ENCODE measurements around the gene KCNMB2.

The KCNMB2 gene

DNA sequence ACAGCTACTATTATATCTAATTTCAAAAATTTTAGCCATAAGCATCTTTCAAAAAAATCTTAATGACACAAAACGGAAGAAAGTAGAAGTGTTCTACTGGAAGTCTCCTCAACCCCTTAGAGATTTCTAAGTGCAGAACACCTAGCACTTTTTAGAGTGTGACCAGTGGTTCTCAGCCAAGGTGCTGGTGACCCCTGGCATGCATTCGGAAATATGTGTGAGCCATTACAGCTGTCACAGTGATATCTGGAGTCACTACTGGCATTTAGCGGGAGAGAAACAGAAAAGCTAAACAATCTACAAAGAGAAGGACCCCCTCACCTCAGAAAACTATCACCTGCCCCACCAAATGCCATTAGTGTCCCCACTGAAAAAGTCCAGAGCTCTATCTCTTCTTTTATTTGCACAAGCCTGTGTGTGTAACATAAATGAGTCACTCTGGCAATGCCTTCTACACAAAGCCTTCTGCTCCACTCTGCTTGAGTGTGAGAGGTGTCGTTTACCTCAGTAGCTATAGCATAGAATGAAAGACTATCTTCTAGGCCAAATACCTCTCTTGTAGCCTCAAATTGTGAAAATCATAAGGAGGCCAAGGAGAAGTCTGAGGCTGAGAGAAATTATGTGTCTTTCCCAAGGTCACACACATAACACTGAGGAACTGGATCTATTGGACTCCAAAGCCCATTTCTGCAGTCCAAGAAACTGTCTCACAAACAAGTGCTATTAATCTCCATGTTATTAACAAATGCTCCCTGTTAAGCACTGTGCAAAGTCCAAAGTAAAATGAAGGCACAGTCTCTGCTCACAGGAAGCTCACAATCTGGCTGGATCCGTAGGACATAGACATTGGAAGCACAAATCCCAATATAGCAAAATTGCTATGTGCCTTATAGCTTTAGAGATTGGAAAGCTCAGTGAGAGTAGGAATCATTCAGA is 28.5 kb upstream of the KCNMB2 start:
- H3K36me3 ChIP-seq, result no peaks in the 10 kb centered on the region
- intact Hi-C loops (cut with DNase I; ENCODE audit: low total_unique reads), result no loop called here
- no peaks in the 10 kb centered on the region for H3K4me1 ChIP-seq
- TF ChIP-seq, protein P1, sequence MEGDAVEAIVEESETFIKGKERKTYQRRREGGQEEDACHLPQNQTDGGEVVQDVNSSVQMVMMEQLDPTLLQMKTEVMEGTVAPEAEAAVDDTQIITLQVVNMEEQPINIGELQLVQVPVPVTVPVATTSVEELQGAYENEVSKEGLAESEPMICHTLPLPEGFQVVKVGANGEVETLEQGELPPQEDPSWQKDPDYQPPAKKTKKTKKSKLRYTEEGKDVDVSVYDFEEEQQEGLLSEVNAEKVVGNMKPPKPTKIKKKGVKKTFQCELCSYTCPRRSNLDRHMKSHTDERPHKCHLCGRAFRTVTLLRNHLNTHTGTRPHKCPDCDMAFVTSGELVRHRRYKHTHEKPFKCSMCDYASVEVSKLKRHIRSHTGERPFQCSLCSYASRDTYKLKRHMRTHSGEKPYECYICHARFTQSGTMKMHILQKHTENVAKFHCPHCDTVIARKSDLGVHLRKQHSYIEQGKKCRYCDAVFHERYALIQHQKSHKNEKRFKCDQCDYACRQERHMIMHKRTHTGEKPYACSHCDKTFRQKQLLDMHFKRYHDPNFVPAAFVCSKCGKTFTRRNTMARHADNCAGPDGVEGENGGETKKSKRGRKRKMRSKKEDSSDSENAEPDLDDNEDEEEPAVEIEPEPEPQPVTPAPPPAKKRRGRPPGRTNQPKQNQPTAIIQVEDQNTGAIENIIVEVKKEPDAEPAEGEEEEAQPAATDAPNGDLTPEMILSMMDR (IDR thresholded peaks at IDR 0.05), result no peak
- no peak for DNase-seq
- no peak overlapping the region for H3K4me3 ChIP-seq
- H3K9me3 ChIP-seq, result no peaks in the 10 kb centered on the region
- H3K27me3 ChIP-seq, result no peaks in the 10 kb centered on the region
- H3K27ac ChIP-seq, result no peak overlapping the region

DNA sequence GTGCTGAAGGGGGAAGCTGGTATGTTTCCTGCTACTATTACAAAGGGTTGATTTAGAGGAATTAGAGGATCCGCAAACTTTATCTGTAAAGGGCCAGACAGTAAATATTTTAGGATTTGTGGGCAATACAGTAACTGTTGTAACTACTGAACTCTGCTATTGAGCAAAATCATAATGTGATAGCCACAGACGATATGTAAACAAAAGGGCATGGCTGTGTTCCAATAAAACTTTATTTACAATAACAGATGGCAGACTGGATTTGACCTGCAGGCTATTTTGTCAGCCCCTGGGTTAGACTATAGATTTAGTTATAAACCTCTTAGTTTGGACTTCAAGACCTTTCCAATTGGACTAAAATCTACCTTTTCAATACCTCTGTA is 27.8 kb upstream of the KCNMB2 start:
- TF ChIP-seq, protein P1 (IDR thresholded peaks at IDR 0.05), result no peak
- intact Hi-C loops (cut with DNase I; ENCODE audit: low total_unique reads), result no loop called here
- Histone ChIP-seq H3K36me3 (no peaks in the 10 kb centered on the region), H3K27ac (no peak overlapping the region), H3K9me3 (no peaks in the 10 kb centered on the region), H3K27me3 (no peaks in the 10 kb centered on the region), H3K4me3 (no peak overlapping the region), H3K4me1 (no peaks in the 10 kb centered on the region)
- no peak for DNase-seq

DNA sequence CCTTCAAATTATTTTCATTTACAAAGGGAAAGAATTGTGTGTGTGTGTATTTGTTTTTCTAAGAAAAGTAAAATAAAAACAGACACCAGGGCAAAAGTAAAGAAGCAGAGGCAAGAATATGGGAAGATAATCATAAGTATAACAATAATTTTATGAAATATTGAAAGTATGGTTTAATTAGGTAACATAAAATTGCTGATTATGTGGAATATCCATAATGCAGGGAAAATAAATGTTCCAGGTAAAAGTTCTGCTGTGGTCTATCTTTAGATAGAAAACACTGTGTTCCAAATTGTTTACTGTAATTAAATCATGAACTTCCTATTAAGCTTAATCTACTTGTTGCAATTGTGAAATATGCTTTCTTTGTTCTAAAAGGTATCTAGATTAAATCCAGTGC is 25.7 kb upstream of the KCNMB2 start:
- TF ChIP-seq, protein P1 (IDR thresholded peaks at IDR 0.05), result no peak
- no peak for DNase-seq
- intact Hi-C loops (cut with DNase I; ENCODE audit: low total_unique reads), result no loop called here

DNA sequence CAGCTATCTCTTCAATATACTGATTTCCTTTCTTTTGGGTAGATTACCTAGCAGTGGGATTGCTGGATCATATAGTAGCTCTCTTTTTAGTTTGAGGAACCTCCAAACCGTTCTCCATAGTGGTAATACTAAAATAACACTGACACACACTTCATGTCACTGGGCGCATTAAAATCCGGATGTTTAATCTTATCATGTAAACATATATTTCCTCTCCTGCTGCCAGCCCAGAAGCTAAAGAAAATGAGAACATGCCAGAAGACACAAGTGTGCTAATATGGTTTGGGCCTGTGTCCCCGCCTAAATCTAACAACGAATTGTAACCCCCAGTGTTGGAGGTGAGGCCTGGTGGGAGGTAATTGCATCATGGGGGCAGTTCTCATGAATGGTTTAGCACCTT is 23.6 kb upstream of the KCNMB2 start:
- Histone ChIP-seq H3K27ac (no peak overlapping the region), H3K4me1 (no peaks in the 10 kb centered on the region), H3K36me3 (no peaks in the 10 kb centered on the region), H3K4me3 (no peak overlapping the region), H3K9me3 (no peaks in the 10 kb centered on the region), H3K27me3 (no peaks in the 10 kb centered on the region)
- DNase-seq, result no peak
- TF ChIP-seq, protein P1 (IDR thresholded peaks at IDR 0.05), result no peak
- intact Hi-C loops (cut with DNase I; ENCODE audit: low total_unique reads), result no loop called here

More for the DNA sequence above, 25.7 kb upstream of the KCNMB2 start:
- Histone ChIP-seq H3K27ac (no peak overlapping the region), H3K9me3 (no peaks in the 10 kb centered on the region), H3K36me3 (no peaks in the 10 kb centered on the region), H3K4me3 (no peak overlapping the region), H3K4me1 (no peaks in the 10 kb centered on the region), H3K27me3 (no peaks in the 10 kb centered on the region)

DNA sequence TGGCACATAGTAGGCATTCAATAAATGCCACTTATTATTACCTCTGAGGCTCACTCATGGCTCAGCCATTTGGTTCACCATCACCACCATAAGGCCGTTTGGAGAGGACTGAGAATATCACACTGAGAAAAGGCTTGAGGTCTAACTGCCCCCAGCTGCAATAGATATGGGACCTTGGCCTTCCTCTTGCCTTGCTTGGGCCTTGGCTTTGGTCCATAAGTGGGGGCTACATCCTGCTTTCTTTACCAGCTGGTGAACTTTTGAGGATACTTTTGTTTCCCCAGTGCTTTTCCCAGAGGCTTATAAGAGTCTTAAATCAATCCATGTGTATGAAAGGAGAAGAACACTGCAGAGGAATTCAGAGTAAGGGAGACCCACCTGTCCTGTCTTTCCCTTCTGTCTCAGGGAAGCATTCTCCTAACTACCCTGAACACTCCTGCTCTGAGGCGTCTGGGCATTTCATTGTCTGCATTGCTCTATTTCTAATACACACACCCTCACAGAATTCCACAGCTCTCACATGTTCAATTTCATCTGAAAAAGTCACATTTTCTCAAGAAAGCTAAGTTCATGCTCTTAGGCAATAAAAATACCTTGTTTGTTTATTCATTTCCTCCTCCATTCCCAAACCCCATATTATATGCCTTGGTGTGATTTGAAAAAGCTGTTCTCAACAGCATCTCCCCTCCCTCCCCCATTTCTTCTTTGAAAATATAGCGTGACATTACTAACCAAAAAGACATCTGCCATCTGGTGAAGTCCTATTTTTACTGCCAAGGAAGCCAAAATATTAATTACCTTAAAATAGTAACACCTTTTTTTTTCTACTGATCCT is 22.5 kb upstream of the KCNMB2 start:
- Histone ChIP-seq H3K27ac (no peak overlapping the region), H3K9me3 (no peaks in the 10 kb centered on the region), H3K27me3 (no peaks in the 10 kb centered on the region), H3K4me3 (no peak overlapping the region), H3K36me3 (no peaks in the 10 kb centered on the region), H3K4me1 (no peaks in the 10 kb centered on the region)
- intact Hi-C loops (cut with DNase I; ENCODE audit: low total_unique reads), result no loop called here
- TF ChIP-seq, protein P1 (IDR thresholded peaks at IDR 0.05), result no peak
- no peak for DNase-seq

Measured in tibial artery (tissue), 4 donors.